WTC11 (cell line): ENCODE measurements around the gene TBC1D28. TPM values are rescaled to one million over a fixed set of nuclear protein-coding genes. Genes with fewer than 3 reads are reported as not detected.
"Not testable (repeated sequence)": the region's sequence is repeated elsewhere in the genome, so short reads cannot be mapped to it uniquely, and the experiment has no call there.

Experiments
- ATAC-seq: fragments of 200-7000 bp; cut with Tn5 transposase; 2 replicates; pipeline ENCODE4 v1.10.0; 2021; ENCODE audit warnings: mild to moderate bottlenecking, moderate library complexity
- CTCF ChIA-PET: fragments of 300-600 bp; sonication (Branson Sonifier 250); formaldehyde crosslinking; loops from one replicate; lab custom pipeline; 2021; ENCODE audit warnings: antibody characterized with exemption; lab: Charles Lee
- POLR2A ChIA-PET: fragments of 350-600 bp; sonication (Branson Sonifier 250); formaldehyde crosslinking; loops from one replicate; lab custom pipeline; 2021; ENCODE audit warnings: antibody characterized with exemption; lab: Charles Lee
- DNase-seq: peaks from one replicate; pipeline ENCODE4 v3.0.0; 2021; ENCODE audit warnings: low spot score
- H3K27ac Mint-ChIP-seq: 2 replicates; pipeline ENCODE4 v1.8.0; 2021; ENCODE audit warnings: mixed read lengths
- H3K27me3 Mint-ChIP-seq: 2 replicates; pipeline ENCODE4 v1.8.0; 2021; ENCODE audit warnings: low read depth, mild to moderate bottlenecking, moderate library complexity, mixed read lengths
- H3K36me3 Mint-ChIP-seq: 2 replicates; pipeline ENCODE4 v1.8.0; 2021; ENCODE audit warnings: mixed read lengths
- H3K4me1 Mint-ChIP-seq: 2 replicates; pipeline ENCODE4 v1.8.0; 2022; ENCODE audit warnings: mixed read lengths
- H3K4me3 Mint-ChIP-seq: 2 replicates; pipeline ENCODE4 v1.8.0; 2021; ENCODE audit warnings: mild to moderate bottlenecking, moderate library complexity, mixed read lengths
- H3K9me3 Mint-ChIP-seq: 2 replicates; pipeline ENCODE4 v1.8.0; 2021; ENCODE audit warnings: mixed read lengths
- CBFB ChIP-seq: sonication (generic); formaldehyde crosslinking; IDR thresholded peaks from 2 replicates; pipeline ENCODE4 v1.8.1; 2022; ENCODE audit warnings: mild to moderate bottlenecking, low read depth, missing genetic modification reagents
- CREM ChIP-seq: sonication (generic); formaldehyde crosslinking; IDR thresholded peaks from 2 replicates; pipeline ENCODE4 v1.8.1; 2022; ENCODE audit warnings: mild to moderate bottlenecking, missing genetic modification reagents, moderate library complexity
- CTCF ChIP-seq: fragments of 200-600 bp; IDR thresholded peaks from 2 replicates; pipeline ENCODE4 v1.8.0; 2022; ENCODE audit warnings: antibody characterized with exemption
- EMX1 ChIP-seq: fragments of 250-450 bp; sonication (Bioruptor Pico); IDR thresholded peaks from 2 replicates; pipeline ENCODE4 v1.8.0; 2021; ENCODE audit warnings: mild to moderate bottlenecking
- FOXK1 ChIP-seq: sonication (generic); formaldehyde crosslinking; IDR thresholded peaks from 2 replicates; pipeline ENCODE4 v1.8.0; 2022; ENCODE audit warnings: mild to moderate bottlenecking, moderate library complexity, missing genetic modification reagents
- SMAD4 ChIP-seq: sonication (generic); formaldehyde crosslinking; IDR thresholded peaks from 2 replicates; pipeline ENCODE4 v1.8.0; 2022; ENCODE audit warnings: mild to moderate bottlenecking, missing genetic modification reagents
- SP1 ChIP-seq: sonication (generic); formaldehyde crosslinking; conservative IDR thresholded peaks from 2 replicates; pipeline ENCODE4 v1.8.1; 2022; ENCODE audit warnings: missing genetic modification reagents
- ZBTB21 ChIP-seq: sonication (generic); formaldehyde crosslinking; IDR thresholded peaks from 2 replicates; pipeline ENCODE4 v1.8.1; 2023; ENCODE audit warnings: mild to moderate bottlenecking, missing genetic modification reagents, borderline replicate concordance
- total RNA-seq: library from RNA; stranded (reverse); gene quantifications from 3 replicates; pipeline ENCODE4 v1.2.3, GENCODE V29; 2021
- TF ChIP-seq, protein P1 (sequence below): sonication (generic); formaldehyde crosslinking; IDR thresholded peaks from 2 replicates; pipeline ENCODE4 v1.8.0; 2023; ENCODE audit warnings: missing genetic modification reagents, mild to moderate bottlenecking, borderline replicate concordance
- TF ChIP-seq, protein P2 (sequence below): sonication (generic); formaldehyde crosslinking; IDR thresholded peaks from 2 replicates; pipeline ENCODE4 v1.8.1; 2023; ENCODE audit warnings: mild to moderate bottlenecking, moderate library complexity, missing genetic modification reagents
- TF ChIP-seq, protein P3 (sequence below): sonication (generic); formaldehyde crosslinking; IDR thresholded peaks from 2 replicates; pipeline ENCODE4 v1.8.1; 2023; ENCODE audit warnings: mild to moderate bottlenecking, missing genetic modification reagents, moderate library complexity

TBC1D28 gene
- total RNA-seq, 1 experiment from 2014 or later: 0.15 TPM

- TF ChIP-seq EMX1 (CRISPR knock-in tag) (no peak), SMAD4 (no peak), CBFB (CRISPR knock-in tag) (no peak), FOXK1 (CRISPR knock-in tag) (no peak)
- TF ChIP-seq, protein P1, sequence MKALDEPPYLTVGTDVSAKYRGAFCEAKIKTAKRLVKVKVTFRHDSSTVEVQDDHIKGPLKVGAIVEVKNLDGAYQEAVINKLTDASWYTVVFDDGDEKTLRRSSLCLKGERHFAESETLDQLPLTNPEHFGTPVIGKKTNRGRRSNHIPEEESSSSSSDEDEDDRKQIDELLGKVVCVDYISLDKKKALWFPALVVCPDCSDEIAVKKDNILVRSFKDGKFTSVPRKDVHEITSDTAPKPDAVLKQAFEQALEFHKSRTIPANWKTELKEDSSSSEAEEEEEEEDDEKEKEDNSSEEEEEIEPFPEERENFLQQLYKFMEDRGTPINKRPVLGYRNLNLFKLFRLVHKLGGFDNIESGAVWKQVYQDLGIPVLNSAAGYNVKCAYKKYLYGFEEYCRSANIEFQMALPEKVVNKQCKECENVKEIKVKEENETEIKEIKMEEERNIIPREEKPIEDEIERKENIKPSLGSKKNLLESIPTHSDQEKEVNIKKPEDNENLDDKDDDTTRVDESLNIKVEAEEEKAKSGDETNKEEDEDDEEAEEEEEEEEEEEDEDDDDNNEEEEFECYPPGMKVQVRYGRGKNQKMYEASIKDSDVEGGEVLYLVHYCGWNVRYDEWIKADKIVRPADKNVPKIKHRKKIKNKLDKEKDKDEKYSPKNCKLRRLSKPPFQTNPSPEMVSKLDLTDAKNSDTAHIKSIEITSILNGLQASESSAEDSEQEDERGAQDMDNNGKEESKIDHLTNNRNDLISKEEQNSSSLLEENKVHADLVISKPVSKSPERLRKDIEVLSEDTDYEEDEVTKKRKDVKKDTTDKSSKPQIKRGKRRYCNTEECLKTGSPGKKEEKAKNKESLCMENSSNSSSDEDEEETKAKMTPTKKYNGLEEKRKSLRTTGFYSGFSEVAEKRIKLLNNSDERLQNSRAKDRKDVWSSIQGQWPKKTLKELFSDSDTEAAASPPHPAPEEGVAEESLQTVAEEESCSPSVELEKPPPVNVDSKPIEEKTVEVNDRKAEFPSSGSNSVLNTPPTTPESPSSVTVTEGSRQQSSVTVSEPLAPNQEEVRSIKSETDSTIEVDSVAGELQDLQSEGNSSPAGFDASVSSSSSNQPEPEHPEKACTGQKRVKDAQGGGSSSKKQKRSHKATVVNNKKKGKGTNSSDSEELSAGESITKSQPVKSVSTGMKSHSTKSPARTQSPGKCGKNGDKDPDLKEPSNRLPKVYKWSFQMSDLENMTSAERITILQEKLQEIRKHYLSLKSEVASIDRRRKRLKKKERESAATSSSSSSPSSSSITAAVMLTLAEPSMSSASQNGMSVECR (CRISPR knock-in tag): no peak
These were observed 17.9 kb downstream of the TBC1D28 start (continued) for GRCh38 chr17:18626152-18626870.

GRCh38 chr17:18625509-18626104 is 18.6 kb downstream of the TBC1D28 start:
- DNase-seq (peak; percentile 92), ATAC-seq (peak; percentile 76)
- H3K27ac Mint-ChIP-seq, POLR2A ChIA-PET, H3K4me1 Mint-ChIP-seq, H3K27me3 Mint-ChIP-seq: not testable (repeated sequence)
- peak; percentile 53 for TF ChIP-seq SP1 (CRISPR knock-in tag)
- peak; percentile 95 for TF ChIP-seq ZBTB21
- TF ChIP-seq, protein P2, sequence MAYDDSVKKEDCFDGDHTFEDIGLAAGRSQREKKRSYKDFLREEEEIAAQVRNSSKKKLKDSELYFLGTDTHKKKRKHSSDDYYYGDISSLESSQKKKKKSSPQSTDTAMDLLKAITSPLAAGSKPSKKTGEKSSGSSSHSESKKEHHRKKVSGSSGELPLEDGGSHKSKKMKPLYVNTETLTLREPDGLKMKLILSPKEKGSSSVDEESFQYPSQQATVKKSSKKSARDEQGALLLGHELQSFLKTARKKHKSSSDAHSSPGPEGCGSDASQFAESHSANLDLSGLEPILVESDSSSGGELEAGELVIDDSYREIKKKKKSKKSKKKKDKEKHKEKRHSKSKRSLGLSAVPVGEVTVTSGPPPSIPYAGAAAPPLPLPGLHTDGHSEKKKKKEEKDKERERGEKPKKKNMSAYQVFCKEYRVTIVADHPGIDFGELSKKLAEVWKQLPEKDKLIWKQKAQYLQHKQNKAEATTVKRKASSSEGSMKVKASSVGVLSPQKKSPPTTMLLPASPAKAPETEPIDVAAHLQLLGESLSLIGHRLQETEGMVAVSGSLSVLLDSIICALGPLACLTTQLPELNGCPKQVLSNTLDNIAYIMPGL (CRISPR knock-in tag): peak; percentile 81; the same call in 1 of the 2 replicates
- TF ChIP-seq CTCF: peak; percentile 100
- TF ChIP-seq CREM: peak; percentile 75; the same call in 1 of the 2 replicates
- TF ChIP-seq, protein P3, sequence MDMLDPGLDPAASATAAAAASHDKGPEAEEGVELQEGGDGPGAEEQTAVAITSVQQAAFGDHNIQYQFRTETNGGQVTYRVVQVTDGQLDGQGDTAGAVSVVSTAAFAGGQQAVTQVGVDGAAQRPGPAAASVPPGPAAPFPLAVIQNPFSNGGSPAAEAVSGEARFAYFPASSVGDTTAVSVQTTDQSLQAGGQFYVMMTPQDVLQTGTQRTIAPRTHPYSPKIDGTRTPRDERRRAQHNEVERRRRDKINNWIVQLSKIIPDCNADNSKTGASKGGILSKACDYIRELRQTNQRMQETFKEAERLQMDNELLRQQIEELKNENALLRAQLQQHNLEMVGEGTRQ: peak; percentile 52
- CTCF ChIA-PET: interaction anchor here (0.6 to 1.1 kb wide), 5 partner anchors 127 to 326 kb away, joined by 3 to 8 read pairs (median 4); partner anchors contain the start of genes PRPSAP2 and SLC5A10
- Mint-ChIP-seq H3K9me3 (peaks cover 19% of the 10 kb centered on the region), H3K4me3 (peak overlapping the region; percentile 34; the same call in 1 of the 2 replicates), H3K36me3 (peaks cover 13% of the 10 kb centered on the region)

GRCh38 chr17:18624862-18625501 is 19.2 kb downstream of the TBC1D28 start:
- H3K4me1 Mint-ChIP-seq, ATAC-seq, H3K27me3 Mint-ChIP-seq, DNase-seq, POLR2A ChIA-PET, H3K4me3 Mint-ChIP-seq, H3K27ac Mint-ChIP-seq: not testable (repeated sequence)
- Mint-ChIP-seq H3K36me3 (peaks cover 13% of the 10 kb centered on the region), H3K9me3 (peaks cover 19% of the 10 kb centered on the region)
- CTCF ChIA-PET: interaction anchor here (0.7 to 1.1 kb wide), 3 partner anchors 127 to 325 kb away, joined by 3 to 8 read pairs (median 5); partner anchors contain the start of gene PRPSAP2

GRCh38 chr17:18617613-18618012 is 26.6 kb downstream of the TBC1D28 start:
- H3K27me3 Mint-ChIP-seq, POLR2A ChIA-PET, H3K27ac Mint-ChIP-seq, H3K4me1 Mint-ChIP-seq, H3K9me3 Mint-ChIP-seq, H3K36me3 Mint-ChIP-seq, CTCF ChIA-PET, ATAC-seq, DNase-seq, H3K4me3 Mint-ChIP-seq: not testable (repeated sequence)

DNA sequence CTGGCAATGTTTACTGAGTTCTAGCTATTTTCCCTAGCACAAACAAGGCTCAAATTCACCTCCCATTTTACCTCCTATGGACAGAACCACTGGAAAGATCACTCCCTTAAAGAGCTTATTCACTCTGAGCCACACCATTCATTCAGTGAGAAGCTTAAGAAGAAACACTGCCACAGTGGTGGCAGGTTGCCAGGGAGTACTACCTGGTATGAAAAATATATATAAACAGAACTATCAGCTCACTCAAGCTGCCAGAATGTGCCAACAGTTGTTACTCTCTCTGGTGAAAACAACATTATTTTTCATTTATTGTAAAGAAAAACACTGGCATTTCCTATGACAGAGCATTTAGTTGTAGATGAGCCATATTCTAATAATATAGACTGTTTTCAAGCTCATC is 31.2 kb downstream of the TBC1D28 start:
- H3K27ac Mint-ChIP-seq, H3K27me3 Mint-ChIP-seq, H3K4me3 Mint-ChIP-seq, DNase-seq, CTCF ChIA-PET, H3K4me1 Mint-ChIP-seq, H3K9me3 Mint-ChIP-seq, POLR2A ChIA-PET, H3K36me3 Mint-ChIP-seq, ATAC-seq: not testable (repeated sequence)

DNA sequence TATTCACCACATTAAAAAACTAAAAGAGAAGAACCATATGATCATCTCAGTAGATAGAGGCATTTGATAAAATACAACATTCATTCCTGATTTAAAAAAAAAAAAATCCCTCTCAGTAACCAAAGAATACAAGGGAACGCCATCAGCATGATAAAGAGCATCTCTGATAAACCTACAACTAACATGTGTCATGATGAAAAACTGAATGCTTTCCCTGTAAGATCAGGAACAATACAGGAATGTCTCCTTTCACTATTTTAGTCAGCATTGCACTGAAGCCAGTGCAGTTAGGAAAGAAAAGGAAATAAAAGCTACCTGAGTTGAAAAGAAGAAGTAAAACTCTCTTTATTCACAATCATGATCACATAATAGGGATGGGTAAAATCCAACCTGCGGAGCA is 51.1 kb downstream of the TBC1D28 start:
- H3K27ac Mint-ChIP-seq, H3K4me1 Mint-ChIP-seq, H3K36me3 Mint-ChIP-seq, CTCF ChIA-PET, H3K9me3 Mint-ChIP-seq, H3K4me3 Mint-ChIP-seq, POLR2A ChIA-PET, DNase-seq, ATAC-seq, H3K27me3 Mint-ChIP-seq: not testable (repeated sequence)
